Hypothalamus (tissue), 51 donors: ENCODE measurements around the gene DDX20.
"Not testable (repeated sequence)": the region's sequence is repeated elsewhere in the genome, so short reads cannot be mapped to it uniquely, and the experiment has no call there.

Experiments
- DNase-seq, 51 donors: peaks; one replicate each; lab custom pipeline; 2025; lab: John Stamatoyannopoulos, UW

DDX20 gene

GRCh38 chr1:111784273-111784901 lies 28.7 kb downstream of the DDX20 start:
- DNase-seq: no peak

- no peak for DNase-seq
These were observed 31.0 kb downstream of the DDX20 start for GRCh38 chr1:111786669-111787207.

- no peak for DNase-seq
These were observed 33.4 kb downstream of the DDX20 start for GRCh38 chr1:111789142-111789541.

- peak in 2 of 51 donors; percentile 4 to 6 for DNase-seq
These were observed 34.1 kb downstream of the DDX20 start for GRCh38 chr1:111789666-111790316.

GRCh38 chr1:111791776-111792175 lies 36.1 kb downstream of the DDX20 start:
- no peak for DNase-seq

- DNase-seq: no peak
These were observed 36.5 kb downstream of the DDX20 start for GRCh38 chr1:111792249-111792648.

- DNase-seq: no peak
These were observed 38.2 kb downstream of the DDX20 start for GRCh38 chr1:111793923-111794322.

GRCh38 chr1:111795401-111795800 lies 39.7 kb downstream of the DDX20 start:
- DNase-seq: no peak

- no peak for DNase-seq
These were observed 42.9 kb downstream of the DDX20 start for GRCh38 chr1:111798580-111798979.

GRCh38 chr1:111799722-111800121 lies 44.0 kb downstream of the DDX20 start:
- DNase-seq: not testable (repeated sequence)

GRCh38 chr1:111801071-111801850 lies 45.6 kb downstream of the DDX20 start:
- no peak for DNase-seq

- DNase-seq: no peak
These were observed 46.4 kb downstream of the DDX20 start for GRCh38 chr1:111802110-111802509.

- no peak for DNase-seq
These were observed 47.3 kb downstream of the DDX20 start for GRCh38 chr1:111802984-111803383.

GRCh38 chr1:111803951-111804350 lies 48.2 kb downstream of the DDX20 start:
- no peak for DNase-seq

- no peak for DNase-seq
These were observed 49.1 kb downstream of the DDX20 start for GRCh38 chr1:111804776-111805175.

- no peak for DNase-seq
These were observed 49.5 kb downstream of the DDX20 start for GRCh38 chr1:111805251-111805650.

- no peak for DNase-seq
These were observed 56.2 kb downstream of the DDX20 start for GRCh38 chr1:111811891-111812290.

GRCh38 chr1:111812306-111812705 lies 56.6 kb downstream of the DDX20 start:
- no peak for DNase-seq

GRCh38 chr1:111813440-111814304 lies 58.0 kb downstream of the DDX20 start:
- DNase-seq: peak in 2 of 51 donors; percentile 4 to 5

GRCh38 chr1:111814305-111814628 lies 58.6 kb downstream of the DDX20 start:
- no peak for DNase-seq

- DNase-seq: no peak
These were observed 58.9 kb downstream of the DDX20 start for GRCh38 chr1:111814642-111815041.
